ENCODE measurements around the gene PRAMEF14. TPM values are rescaled to one million over a fixed set of nuclear protein-coding genes. Genes with fewer than 3 reads are reported as not detected.
"Not testable (repeated sequence)": the region's sequence is repeated elsewhere in the genome, so short reads cannot be mapped to it uniquely, and the experiment has no call there.

Gene PRAMEF14
- polyA plus RNA-seq, 3 donors, result not detected

GRCh38 chr1:13315281-13315680 lies 31.7 kb downstream of the PRAMEF14 start, which contains the start of gene PRAMEF15:
Gene PRAMEF15 (plus strand): TSS chr1:13315581. CDS start chr1:13318408, 2,827 bp downstream.
- H3K27ac ChIP-seq (ENCODE audit: low read depth in 1 of 2, low read length in 2 of 2); H3K27me3 ChIP-seq (ENCODE audit: control insufficient read depth in 2 of 2, insufficient read depth in 2 of 2, low read length in 2 of 2); H3K36me3 Mint-ChIP-seq; H3K9ac ChIP-seq (ENCODE audit: insufficient read depth, low read length, poor library complexity, severe bottlenecking); H3K4me1 Mint-ChIP-seq; intact Hi-C loops (cut with micrococcal nuclease); H3K4me2 ChIP-seq (replicated peaks; ENCODE audit: extremely low read depth, low read length, poor library complexity, severe bottlenecking); H3K36me3 ChIP-seq (replicated peaks in 1 of 2; ENCODE audit: control insufficient read depth in 1 of 2, insufficient read depth in 2 of 2, low read length in 2 of 2); H3K27ac Mint-ChIP-seq; H3K9me3 ChIP-seq (replicated peaks in 1 of 2; ENCODE audit: control insufficient read depth in 1 of 2, insufficient read depth in 1 of 2, low read length in 2 of 2); H3K9me3 Mint-ChIP-seq; H4K20me1 ChIP-seq (ENCODE audit: insufficient read depth, low read length); H3K4me1 ChIP-seq (ENCODE audit: control insufficient read depth in 1 of 2, insufficient read depth in 2 of 2, low read length in 2 of 2); DNase-seq; H3K4me3 Mint-ChIP-seq; H3K79me2 ChIP-seq (ENCODE audit: insufficient read depth, low read length); H2AFZ ChIP-seq (ENCODE audit: insufficient read depth, low read depth, low read length, poor library complexity, severe bottlenecking); H3K27me3 Mint-ChIP-seq (ENCODE audit: low read depth in 3 of 3); H3K4me3 ChIP-seq (replicated peaks in 1 of 3; ENCODE audit: low read depth in 2 of 3, low read length in 3 of 3): not testable (repeated sequence)
- WGBS (ENCODE audit: insufficient coverage), result no CpG with 5 or more reads among the region's 4 CpGs

- DNase-seq; H2AFZ ChIP-seq (ENCODE audit: insufficient read depth, low read depth, low read length, poor library complexity, severe bottlenecking); H4K20me1 ChIP-seq (ENCODE audit: insufficient read depth, low read length); H3K4me3 ChIP-seq (replicated peaks in 1 of 3; ENCODE audit: low read depth in 2 of 3, low read length in 3 of 3); H3K27ac ChIP-seq (ENCODE audit: low read depth in 1 of 2, low read length in 2 of 2); H3K27ac Mint-ChIP-seq; H3K9ac ChIP-seq (ENCODE audit: insufficient read depth, low read length, poor library complexity, severe bottlenecking); H3K27me3 Mint-ChIP-seq (ENCODE audit: low read depth in 3 of 3); H3K36me3 Mint-ChIP-seq; H3K79me2 ChIP-seq (ENCODE audit: insufficient read depth, low read length); H3K9me3 Mint-ChIP-seq; H3K4me1 ChIP-seq (ENCODE audit: control insufficient read depth in 1 of 2, insufficient read depth in 2 of 2, low read length in 2 of 2); H3K9me3 ChIP-seq (replicated peaks in 1 of 2; ENCODE audit: control insufficient read depth in 1 of 2, insufficient read depth in 1 of 2, low read length in 2 of 2); H3K4me2 ChIP-seq (replicated peaks; ENCODE audit: extremely low read depth, low read length, poor library complexity, severe bottlenecking); H3K4me3 Mint-ChIP-seq; H3K36me3 ChIP-seq (replicated peaks in 1 of 2; ENCODE audit: control insufficient read depth in 1 of 2, insufficient read depth in 2 of 2, low read length in 2 of 2); intact Hi-C loops (cut with micrococcal nuclease); H3K27me3 ChIP-seq (ENCODE audit: control insufficient read depth in 2 of 2, insufficient read depth in 2 of 2, low read length in 2 of 2); H3K4me1 Mint-ChIP-seq: not testable (repeated sequence)
- WGBS (ENCODE audit: insufficient coverage), result no CpG with 5 or more reads among the region's 1 CpG
Measured at GRCh38 chr1:13303239-13303638, 43.7 kb downstream of the PRAMEF14 start, which contains the start of gene PRAMEF33. Gene PRAMEF33 (plus strand): TSS chr1:13303539. CDS start chr1:13305955, 2,416 bp downstream.

- H3K27ac Mint-ChIP-seq; H3K4me3 Mint-ChIP-seq; H3K9me3 ChIP-seq (replicated peaks in 1 of 2; ENCODE audit: control insufficient read depth in 1 of 2, insufficient read depth in 1 of 2, low read length in 2 of 2); H3K4me1 Mint-ChIP-seq; H3K4me2 ChIP-seq (replicated peaks; ENCODE audit: extremely low read depth, low read length, poor library complexity, severe bottlenecking); H4K20me1 ChIP-seq (ENCODE audit: insufficient read depth, low read length); H3K9me3 Mint-ChIP-seq; H3K4me1 ChIP-seq (ENCODE audit: control insufficient read depth in 1 of 2, insufficient read depth in 2 of 2, low read length in 2 of 2); H3K79me2 ChIP-seq (ENCODE audit: insufficient read depth, low read length); H3K4me3 ChIP-seq (replicated peaks in 1 of 3; ENCODE audit: low read depth in 2 of 3, low read length in 3 of 3); intact Hi-C loops (cut with micrococcal nuclease); H3K36me3 ChIP-seq (replicated peaks in 1 of 2; ENCODE audit: control insufficient read depth in 1 of 2, insufficient read depth in 2 of 2, low read length in 2 of 2); H3K27me3 ChIP-seq (ENCODE audit: control insufficient read depth in 2 of 2, insufficient read depth in 2 of 2, low read length in 2 of 2); H3K27ac ChIP-seq (ENCODE audit: low read depth in 1 of 2, low read length in 2 of 2); H3K27me3 Mint-ChIP-seq (ENCODE audit: low read depth in 3 of 3); H3K36me3 Mint-ChIP-seq; DNase-seq; H2AFZ ChIP-seq (ENCODE audit: insufficient read depth, low read depth, low read length, poor library complexity, severe bottlenecking); H3K9ac ChIP-seq (ENCODE audit: insufficient read depth, low read length, poor library complexity, severe bottlenecking): not testable (repeated sequence)
Measured at GRCh38 chr1:13302197-13302596, 44.7 kb downstream of the PRAMEF14 start.

- H3K9ac ChIP-seq (ENCODE audit: insufficient read depth, low read length, poor library complexity, severe bottlenecking); H3K27ac ChIP-seq (ENCODE audit: low read depth in 1 of 2, low read length in 2 of 2); H2AFZ ChIP-seq (ENCODE audit: insufficient read depth, low read depth, low read length, poor library complexity, severe bottlenecking); intact Hi-C loops (cut with micrococcal nuclease); H3K4me3 ChIP-seq (replicated peaks in 1 of 3; ENCODE audit: low read depth in 2 of 3, low read length in 3 of 3); H3K4me1 ChIP-seq (ENCODE audit: control insufficient read depth in 1 of 2, insufficient read depth in 2 of 2, low read length in 2 of 2); H4K20me1 ChIP-seq (ENCODE audit: insufficient read depth, low read length); H3K36me3 ChIP-seq (replicated peaks in 1 of 2; ENCODE audit: control insufficient read depth in 1 of 2, insufficient read depth in 2 of 2, low read length in 2 of 2); H3K4me1 Mint-ChIP-seq; H3K4me2 ChIP-seq (replicated peaks; ENCODE audit: extremely low read depth, low read length, poor library complexity, severe bottlenecking); H3K27me3 Mint-ChIP-seq (ENCODE audit: low read depth in 3 of 3); H3K4me3 Mint-ChIP-seq; H3K79me2 ChIP-seq (ENCODE audit: insufficient read depth, low read length); H3K27ac Mint-ChIP-seq; H3K9me3 ChIP-seq (replicated peaks in 1 of 2; ENCODE audit: control insufficient read depth in 1 of 2, insufficient read depth in 1 of 2, low read length in 2 of 2); H3K9me3 Mint-ChIP-seq; H3K36me3 Mint-ChIP-seq; DNase-seq; H3K27me3 ChIP-seq (ENCODE audit: control insufficient read depth in 2 of 2, insufficient read depth in 2 of 2, low read length in 2 of 2): not testable (repeated sequence)
- WGBS (ENCODE audit: insufficient coverage), result no CpG with 5 or more reads among the region's 27 CpGs
Measured at GRCh38 chr1:13298699-13299098, 48.2 kb downstream of the PRAMEF14 start.
